Coronary artery (tissue), 2 donors: ENCODE measurements around the gene PEX13.

Source experiments
- DNase-seq: peaks from one replicate; pipeline ENCODE4 v3.0.0-alpha.2; 2017; ENCODE audit warnings: low spot score
- H3K27ac ChIP-seq, 2 donors: fragments of 200-600 bp; sonication (generic); one replicate each; pipeline ENCODE4 v1.5.1; 2016 to 2019
- H3K4me3 ChIP-seq: fragments of 200-600 bp; sonication (generic); 2 replicates; pipeline ENCODE4 v1.5.1; 2016; ENCODE audit warnings: mild to moderate bottlenecking, moderate library complexity
- CTCF ChIP-seq: fragments of 200-600 bp; sonication (generic); IDR thresholded peaks from one replicate; pipeline ENCODE4 v1.5.1; 2019; ENCODE audit warnings: antibody characterized with exemption

Gene PEX13

GRCh38 chr2:61017556-61018317, at the start of gene PEX13, which contains the start of gene PUS10:
Gene PEX13 (plus strand): TSS chr2:61017720. CDS start chr2:61017760, 40 bp downstream.
Gene PUS10 (minus strand): TSS chr2:61018255. CDS start chr2:61011890, 6,365 bp downstream.
- Histone ChIP-seq H3K4me3 (peak within 1 kb of the TSS; percentile 90), H3K27ac (peak within 1 kb of the TSS; percentile 94 to 96)
- DNase-seq = peak; percentile 85
- no peak for TF ChIP-seq CTCF

GRCh38 chr2:60972889-60973656, 44.4 kb upstream of the PEX13 start:
- TF ChIP-seq CTCF = no peak
- no peak for DNase-seq
- no peak overlapping the region for H3K27ac ChIP-seq
- H3K4me3 ChIP-seq = no peak overlapping the region

GRCh38 chr2:60973705-60974104, 43.8 kb upstream of the PEX13 start:
- H3K4me3 ChIP-seq = no peak overlapping the region
- TF ChIP-seq CTCF = no peak
- no peak for DNase-seq
- no peak overlapping the region for H3K27ac ChIP-seq

- Histone ChIP-seq H3K27ac (no peak overlapping the region), H3K4me3 (no peak overlapping the region)
- no peak for TF ChIP-seq CTCF
- no peak for DNase-seq
Observed at GRCh38 chr2:60974652-60975051, 42.9 kb upstream of the PEX13 start.

GRCh38 chr2:60976256-60976850, 41.2 kb upstream of the PEX13 start:
- no peak for DNase-seq
- no peak overlapping the region for H3K4me3 ChIP-seq
- no peak overlapping the region for H3K27ac ChIP-seq
- no peak for TF ChIP-seq CTCF

GRCh38 chr2:60976875-60977561, 40.5 kb upstream of the PEX13 start:
- no peak for DNase-seq
- no peak overlapping the region for H3K27ac ChIP-seq
- H3K4me3 ChIP-seq = no peak overlapping the region
- TF ChIP-seq CTCF = no peak
